ENCODE data around the gene MPP4.

DNA sequence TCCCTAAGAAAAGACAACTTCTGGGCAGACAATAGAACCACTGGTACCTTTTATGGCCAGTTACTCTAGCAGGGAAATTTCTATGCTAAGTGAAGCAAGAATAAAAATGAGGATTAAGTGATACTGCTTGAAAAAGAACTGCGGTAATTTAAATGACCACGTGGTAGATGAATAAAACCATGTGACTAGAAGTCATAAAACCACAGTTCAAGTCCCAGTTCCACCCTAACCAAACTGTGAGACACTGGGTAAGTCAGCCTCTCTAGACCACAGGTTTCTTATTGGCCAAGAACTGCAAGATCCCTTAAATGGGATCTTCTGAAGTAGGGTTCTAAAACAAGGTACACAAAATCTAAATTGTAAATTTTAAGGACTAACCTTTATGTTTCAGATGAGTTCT is 67.9 kb downstream of the MPP4 start:
- TF ChIP-seq ISL1 (CRISPR knock-in tag; IDR thresholded peaks at IDR 0.05), result no peak
- no peak for TF ChIP-seq PPARA (CRISPR knock-in tag; IDR thresholded peaks at IDR 0.05; ENCODE audit: borderline replicate concordance)
- no peak for TF ChIP-seq RARB (CRISPR knock-in tag; IDR thresholded peaks at IDR 0.05)
- no peak for TF ChIP-seq ZFP30 (CRISPR knock-in tag; IDR thresholded peaks at IDR 0.05)
- TF ChIP-seq SNAI2 (CRISPR knock-in tag; IDR thresholded peaks at IDR 0.05), result no peak
- TF ChIP-seq ZNF8 (CRISPR knock-in tag; IDR thresholded peaks at IDR 0.05), result no peak
- no peak for TF ChIP-seq TOX (CRISPR knock-in tag; IDR thresholded peaks at IDR 0.05; ENCODE audit: borderline replicate concordance)
- no peak for TF ChIP-seq ZC3H10 (CRISPR knock-in tag; IDR thresholded peaks at IDR 0.05)
- TF ChIP-seq, protein P1, sequence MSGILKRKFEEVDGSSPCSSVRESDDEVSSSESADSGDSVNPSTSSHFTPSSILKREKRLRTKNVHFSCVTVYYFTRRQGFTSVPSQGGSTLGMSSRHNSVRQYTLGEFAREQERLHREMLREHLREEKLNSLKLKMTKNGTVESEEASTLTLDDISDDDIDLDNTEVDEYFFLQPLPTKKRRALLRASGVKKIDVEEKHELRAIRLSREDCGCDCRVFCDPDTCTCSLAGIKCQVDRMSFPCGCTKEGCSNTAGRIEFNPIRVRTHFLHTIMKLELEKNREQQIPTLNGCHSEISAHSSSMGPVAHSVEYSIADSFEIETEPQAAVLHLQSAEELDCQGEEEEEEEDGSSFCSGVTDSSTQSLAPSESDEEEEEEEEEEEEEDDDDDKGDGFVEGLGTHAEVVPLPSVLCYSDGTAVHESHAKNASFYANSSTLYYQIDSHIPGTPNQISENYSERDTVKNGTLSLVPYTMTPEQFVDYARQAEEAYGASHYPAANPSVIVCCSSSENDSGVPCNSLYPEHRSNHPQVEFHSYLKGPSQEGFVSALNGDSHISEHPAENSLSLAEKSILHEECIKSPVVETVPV (CRISPR knock-in tag; IDR thresholded peaks at IDR 0.05), result no peak
- no peak for TF ChIP-seq ZFP3 (CRISPR knock-in tag; IDR thresholded peaks at IDR 0.05)
- no peak for TF ChIP-seq ARNTL (CRISPR knock-in tag; IDR thresholded peaks at IDR 0.05; ENCODE audit: borderline replicate concordance, low read depth)
- TF ChIP-seq, protein P2, sequence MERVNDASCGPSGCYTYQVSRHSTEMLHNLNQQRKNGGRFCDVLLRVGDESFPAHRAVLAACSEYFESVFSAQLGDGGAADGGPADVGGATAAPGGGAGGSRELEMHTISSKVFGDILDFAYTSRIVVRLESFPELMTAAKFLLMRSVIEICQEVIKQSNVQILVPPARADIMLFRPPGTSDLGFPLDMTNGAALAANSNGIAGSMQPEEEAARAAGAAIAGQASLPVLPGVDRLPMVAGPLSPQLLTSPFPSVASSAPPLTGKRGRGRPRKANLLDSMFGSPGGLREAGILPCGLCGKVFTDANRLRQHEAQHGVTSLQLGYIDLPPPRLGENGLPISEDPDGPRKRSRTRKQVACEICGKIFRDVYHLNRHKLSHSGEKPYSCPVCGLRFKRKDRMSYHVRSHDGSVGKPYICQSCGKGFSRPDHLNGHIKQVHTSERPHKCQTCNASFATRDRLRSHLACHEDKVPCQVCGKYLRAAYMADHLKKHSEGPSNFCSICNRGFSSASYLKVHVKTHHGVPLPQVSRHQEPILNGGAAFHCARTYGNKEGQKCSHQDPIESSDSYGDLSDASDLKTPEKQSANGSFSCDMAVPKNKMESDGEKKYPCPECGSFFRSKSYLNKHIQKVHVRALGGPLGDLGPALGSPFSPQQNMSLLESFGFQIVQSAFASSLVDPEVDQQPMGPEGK (CRISPR knock-in tag; IDR thresholded peaks at IDR 0.05; ENCODE audit: borderline replicate concordance), result no peak
- no peak for TF ChIP-seq GLIS3 (CRISPR knock-in tag; IDR thresholded peaks at IDR 0.05)
- TF ChIP-seq, protein P3, sequence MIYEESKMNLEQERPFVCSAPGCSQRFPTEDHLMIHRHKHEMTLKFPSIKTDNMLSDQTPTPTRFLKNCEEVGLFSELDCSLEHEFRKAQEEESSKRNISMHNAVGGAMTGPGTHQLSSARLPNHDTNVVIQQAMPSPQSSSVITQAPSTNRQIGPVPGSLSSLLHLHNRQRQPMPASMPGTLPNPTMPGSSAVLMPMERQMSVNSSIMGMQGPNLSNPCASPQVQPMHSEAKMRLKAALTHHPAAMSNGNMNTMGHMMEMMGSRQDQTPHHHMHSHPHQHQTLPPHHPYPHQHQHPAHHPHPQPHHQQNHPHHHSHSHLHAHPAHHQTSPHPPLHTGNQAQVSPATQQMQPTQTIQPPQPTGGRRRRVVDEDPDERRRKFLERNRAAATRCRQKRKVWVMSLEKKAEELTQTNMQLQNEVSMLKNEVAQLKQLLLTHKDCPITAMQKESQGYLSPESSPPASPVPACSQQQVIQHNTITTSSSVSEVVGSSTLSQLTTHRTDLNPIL (CRISPR knock-in tag; IDR thresholded peaks at IDR 0.05; ENCODE audit: low read depth), result no peak

All from SK-N-SH treated with all-trans-retinoic acid at 6 μM for 48 hours (cell line).